ENCODE results near the gene SLC12A3.
"Not testable (repeated sequence)": the region's sequence is repeated elsewhere in the genome, so short reads cannot be mapped to it uniquely, and the experiment has no call there.

The SLC12A3 gene

GRCh38 chr16:56931892-56932720 lies 67.1 kb downstream of the SLC12A3 start, which contains the start of gene HERPUD1:
Gene HERPUD1 (plus strand): TSS chr16:56932142. CDS start chr16:56932245, 103 bp downstream.
- DNase-seq (ENCODE audit: extremely low read depth, insufficient read length): peak; percentile 100
- peaks cover 5% of the 10 kb centered on the region for H3K36me3 ChIP-seq (ENCODE audit: control insufficient read depth, insufficient read depth, low read length)
- no peak for TF ChIP-seq CTCF (IDR thresholded peaks at IDR 0.05; ENCODE audit: insufficient read depth, low read length, poor library complexity, severe bottlenecking)
- H3K4me3 ChIP-seq (replicated peaks; ENCODE audit: low read depth, low read length): peak within 1 kb of the TSS; percentile 84
- H3K27me3 ChIP-seq (replicated peaks; ENCODE audit: control insufficient read depth, insufficient read depth, low read length): no peaks in the 10 kb centered on the region

DNA sequence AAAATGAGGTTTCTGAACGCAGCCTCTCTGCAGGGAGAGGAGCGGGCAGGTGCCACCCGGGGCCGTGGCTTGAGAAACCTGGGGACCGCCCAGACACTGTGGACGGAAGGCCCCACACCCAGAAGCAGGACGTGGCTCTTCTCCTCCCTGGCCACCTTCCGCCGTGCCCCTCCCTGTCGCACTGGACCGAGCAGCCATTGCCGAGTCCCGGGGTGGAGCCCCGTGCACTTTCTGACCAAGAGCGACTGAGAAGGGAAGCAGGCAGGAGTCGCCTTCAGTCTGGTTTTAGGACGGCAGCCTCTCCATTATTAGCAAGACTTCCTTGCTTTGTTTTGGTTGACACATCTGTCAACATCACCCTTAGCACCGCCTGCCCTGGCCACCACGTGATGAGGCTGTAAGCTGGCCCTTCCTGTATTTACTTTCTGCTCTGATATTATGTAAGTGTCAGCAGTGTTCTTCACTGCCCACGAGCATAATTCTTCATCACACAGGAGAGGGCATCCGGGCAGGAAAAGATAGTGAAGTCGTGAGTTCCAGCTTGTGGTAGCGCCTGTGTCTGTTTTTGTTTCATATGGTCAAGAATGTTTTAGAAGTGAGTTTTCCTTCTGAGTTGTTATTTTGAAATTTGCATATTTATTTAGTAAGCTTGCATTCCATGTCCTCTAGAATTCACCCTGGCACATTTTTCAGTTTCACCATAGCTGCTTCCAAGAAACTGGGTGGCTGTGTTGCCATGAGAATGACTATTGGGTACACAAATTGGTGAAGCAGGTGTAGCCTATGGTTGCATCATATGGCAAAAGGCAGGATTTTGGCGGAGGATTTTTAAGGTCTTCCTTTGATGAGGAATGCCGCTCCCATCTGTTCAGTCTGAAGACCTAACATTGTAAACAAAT lies 68.0 kb downstream of the SLC12A3 start:
- no peaks in the 10 kb centered on the region for H3K27me3 ChIP-seq (replicated peaks; ENCODE audit: control insufficient read depth, insufficient read depth, low read length)
- TF ChIP-seq CTCF (IDR thresholded peaks at IDR 0.05; ENCODE audit: insufficient read depth, low read length, poor library complexity, severe bottlenecking): no peak
- H3K4me3 ChIP-seq (replicated peaks; ENCODE audit: low read depth, low read length): peak overlapping the region; percentile 84
- peaks cover 6% of the 10 kb centered on the region for H3K36me3 ChIP-seq (ENCODE audit: control insufficient read depth, insufficient read depth, low read length)
- DNase-seq (ENCODE audit: extremely low read depth, insufficient read length): peak; percentile 72

DNA sequence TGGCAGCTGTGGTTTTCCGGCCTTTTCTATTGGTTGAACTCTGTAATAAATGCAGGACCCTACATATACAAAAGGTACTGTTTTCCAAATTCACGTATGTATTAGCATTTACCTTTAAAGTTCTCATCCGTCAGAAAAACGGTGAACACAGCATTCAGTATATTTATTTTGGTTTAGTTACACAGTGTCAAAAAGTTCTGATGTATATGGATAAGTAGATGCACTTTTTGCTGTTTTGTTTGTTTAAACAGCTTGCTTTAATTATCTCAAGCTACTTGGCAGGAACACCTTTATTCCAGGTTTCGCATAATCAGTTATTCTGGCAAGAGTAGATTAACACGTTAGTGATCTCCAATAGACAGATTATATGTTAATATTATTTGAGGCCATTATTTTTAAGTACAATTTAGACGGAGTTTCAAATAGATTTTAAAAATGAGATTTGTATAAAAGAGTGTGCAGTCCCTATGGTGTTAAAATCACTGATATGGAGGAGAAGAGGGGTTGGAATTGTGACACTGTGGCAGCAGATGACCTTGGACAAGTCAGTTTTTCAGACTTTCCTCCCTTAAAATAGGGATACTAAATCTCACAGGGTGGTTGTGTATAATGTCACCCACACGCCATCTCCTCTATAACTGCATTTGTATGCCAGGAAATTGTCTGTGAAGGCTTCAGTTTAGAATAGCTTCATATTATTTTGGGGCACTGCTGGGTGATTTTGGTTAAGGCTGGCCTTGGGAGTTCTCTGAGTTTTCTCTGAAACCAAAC lies 69.0 kb downstream of the SLC12A3 start:
- peaks cover 14% of the 10 kb centered on the region for H3K36me3 ChIP-seq (ENCODE audit: control insufficient read depth, insufficient read depth, low read length)
- H3K27me3 ChIP-seq (replicated peaks; ENCODE audit: control insufficient read depth, insufficient read depth, low read length): no peaks in the 10 kb centered on the region
- H3K4me3 ChIP-seq (replicated peaks; ENCODE audit: low read depth, low read length): peak overlapping the region; percentile 84
- no peak for DNase-seq (ENCODE audit: extremely low read depth, insufficient read length)
- TF ChIP-seq CTCF (IDR thresholded peaks at IDR 0.05; ENCODE audit: insufficient read depth, low read length, poor library complexity, severe bottlenecking): no peak

- H3K36me3 ChIP-seq (ENCODE audit: control insufficient read depth, insufficient read depth, low read length): peaks cover 18% of the 10 kb centered on the region
Observed at GRCh38 chr16:56934599-56935145, 69.7 kb downstream of the SLC12A3 start.

GRCh38 chr16:56935201-56935600 lies 70.2 kb downstream of the SLC12A3 start:
- Histone ChIP-seq H3K36me3 (ENCODE audit: control insufficient read depth, insufficient read depth, low read length) (peaks cover 22% of the 10 kb centered on the region), H3K4me3 (replicated peaks; ENCODE audit: low read depth, low read length) (peak overlapping the region; percentile 84), H3K27me3 (replicated peaks; ENCODE audit: control insufficient read depth, insufficient read depth, low read length) (no peaks in the 10 kb centered on the region)
- no peak for DNase-seq (ENCODE audit: extremely low read depth, insufficient read length)
- TF ChIP-seq CTCF (IDR thresholded peaks at IDR 0.05; ENCODE audit: insufficient read depth, low read length, poor library complexity, severe bottlenecking): no peak

More at GRCh38 chr16:56934599-56935145, 69.7 kb downstream of the SLC12A3 start:
- not testable (repeated sequence) for DNase-seq (ENCODE audit: extremely low read depth, insufficient read length); H3K27me3 ChIP-seq (replicated peaks; ENCODE audit: control insufficient read depth, insufficient read depth, low read length)
- peak overlapping the region; percentile 84 for H3K4me3 ChIP-seq (replicated peaks; ENCODE audit: low read depth, low read length)
